Stimulated activated CD8-positive, alpha-beta memory T cell treated with anti-CD3 and anti-CD28 coated beads, Interleukin-4, amount 100 ng/mL, for 48 hours (primary cell): ENCODE measurements around the gene BATF3.
"Not testable (repeated sequence)": the region's sequence is repeated elsewhere in the genome, so short reads cannot be mapped to it uniquely, and the experiment has no call there.

ENCODE experiments used
- DNase-seq: peaks from one replicate; pipeline ENCODE4 v3.0.0-alpha.2; 2020

Gene BATF3

GRCh38 chr1:212699625-212700222, at the start of gene BATF3:
BATF3 (minus strand) TSS chr1:212699840; CDS start chr1:212699762, 78 bp downstream.
- peak; percentile 87 for DNase-seq

GRCh38 chr1:212746546-212746945, 46.9 kb upstream of the BATF3 start:
- no peak for DNase-seq

DNA sequence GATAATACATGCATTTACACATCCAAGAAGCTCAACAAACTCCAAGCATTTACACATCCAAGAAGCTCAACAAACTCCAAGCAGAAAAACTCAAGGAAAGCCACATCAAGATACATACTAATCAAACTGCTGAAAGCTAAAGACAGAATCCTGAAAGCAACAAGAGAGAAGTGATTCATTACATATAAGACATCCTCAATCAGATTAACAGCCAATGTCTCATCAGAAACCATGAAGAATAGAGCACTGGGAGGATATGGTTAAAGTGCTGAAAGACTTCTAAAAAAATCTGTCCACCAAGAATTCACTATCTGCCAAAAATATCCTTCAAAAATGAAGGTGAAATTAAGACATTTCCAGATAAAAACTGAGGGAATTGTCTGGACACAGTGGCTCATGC, 45.7 kb upstream of the BATF3 start:
- DNase-seq, result no peak

DNA sequence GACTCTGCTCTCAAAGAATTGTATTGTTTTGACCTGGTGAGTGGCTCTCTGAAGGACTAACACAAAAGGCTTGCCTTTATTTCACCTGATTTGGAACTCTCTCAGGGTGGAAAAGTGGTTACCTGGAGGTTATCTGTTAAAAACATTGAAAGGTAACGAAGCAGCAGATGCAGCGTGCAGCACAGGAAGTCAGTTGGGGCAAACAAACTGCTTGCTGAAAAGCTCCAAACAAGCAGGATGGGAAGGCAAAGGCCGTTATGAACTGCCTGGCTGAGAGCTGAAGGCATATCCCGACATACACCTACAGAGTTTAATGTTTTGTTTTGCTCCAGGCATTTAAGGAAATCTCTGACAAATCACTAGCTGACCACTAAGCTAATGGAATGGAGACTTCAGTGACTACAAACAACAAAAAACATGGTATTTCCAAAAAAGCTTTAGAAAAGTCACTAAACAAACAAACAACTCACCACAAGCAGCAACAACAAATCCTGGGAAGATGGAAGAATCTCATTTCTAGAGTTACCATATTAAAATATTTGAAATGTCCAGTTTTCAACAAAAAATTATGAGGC, 44.3 kb upstream of the BATF3 start:
- DNase-seq, result no peak

DNA sequence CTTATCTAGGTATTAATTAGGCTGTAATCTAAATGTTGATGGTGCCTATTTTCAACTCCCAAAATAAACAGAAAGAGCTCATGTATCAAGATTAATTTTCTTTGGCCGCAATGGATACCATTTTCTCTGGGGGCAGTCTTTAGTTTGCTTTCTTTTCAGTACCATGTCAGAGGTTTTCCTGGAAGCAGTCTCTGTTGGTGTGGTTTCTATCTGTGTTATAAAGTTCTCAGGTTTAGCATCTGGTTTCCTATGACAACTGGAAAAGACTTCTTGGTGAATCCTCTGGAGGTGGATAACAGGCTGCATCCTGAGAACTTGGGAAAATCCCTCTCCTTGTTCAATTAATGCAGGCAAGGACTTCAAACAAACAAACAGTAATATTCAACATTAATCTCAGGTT, 38.7 kb upstream of the BATF3 start:
- DNase-seq, result no peak

GRCh38 chr1:212737559-212737958, 37.9 kb upstream of the BATF3 start:
- DNase-seq, result no peak

GRCh38 chr1:212733109-212733508, 33.5 kb upstream of the BATF3 start:
- no peak for DNase-seq

DNA sequence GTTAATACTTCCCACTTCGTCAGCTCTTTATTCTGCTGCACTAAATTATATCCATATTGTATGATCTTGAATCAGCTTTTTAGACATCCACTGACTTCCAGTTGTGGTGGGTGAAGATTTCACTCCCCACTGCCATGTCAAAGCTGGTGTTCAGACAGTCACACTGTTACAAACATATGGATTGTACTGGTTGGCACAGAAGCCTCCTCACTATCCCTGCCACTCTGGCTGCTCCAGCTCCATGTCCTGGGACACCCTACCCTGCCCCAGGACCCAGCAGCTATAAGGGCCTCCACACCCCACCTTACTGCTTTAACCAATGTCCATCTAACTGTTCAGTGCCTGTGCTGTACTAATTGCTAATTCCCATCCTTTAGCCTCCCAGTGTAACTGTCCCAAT, 32.0 kb upstream of the BATF3 start:
- DNase-seq, result no peak

DNA sequence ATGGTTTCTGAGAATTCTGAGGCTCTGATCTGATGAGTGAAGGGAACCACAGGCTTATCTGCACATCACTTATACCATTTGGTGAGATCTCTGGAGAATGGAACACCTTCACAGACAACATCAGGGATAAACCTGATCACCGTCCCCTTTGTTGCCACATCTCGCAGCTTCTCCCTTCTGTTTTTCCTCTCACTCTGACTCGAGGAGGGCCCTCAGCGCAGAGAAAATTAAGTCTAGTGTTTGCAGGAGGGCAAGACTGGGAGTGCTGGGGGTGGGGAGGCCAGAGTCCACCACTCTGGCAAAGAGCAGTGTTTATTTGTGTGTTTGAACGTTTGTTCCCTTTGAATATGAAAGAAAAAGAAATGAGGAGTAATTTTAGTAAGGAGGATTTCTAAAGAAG, 29.0 kb upstream of the BATF3 start:
- no peak for DNase-seq

DNA sequence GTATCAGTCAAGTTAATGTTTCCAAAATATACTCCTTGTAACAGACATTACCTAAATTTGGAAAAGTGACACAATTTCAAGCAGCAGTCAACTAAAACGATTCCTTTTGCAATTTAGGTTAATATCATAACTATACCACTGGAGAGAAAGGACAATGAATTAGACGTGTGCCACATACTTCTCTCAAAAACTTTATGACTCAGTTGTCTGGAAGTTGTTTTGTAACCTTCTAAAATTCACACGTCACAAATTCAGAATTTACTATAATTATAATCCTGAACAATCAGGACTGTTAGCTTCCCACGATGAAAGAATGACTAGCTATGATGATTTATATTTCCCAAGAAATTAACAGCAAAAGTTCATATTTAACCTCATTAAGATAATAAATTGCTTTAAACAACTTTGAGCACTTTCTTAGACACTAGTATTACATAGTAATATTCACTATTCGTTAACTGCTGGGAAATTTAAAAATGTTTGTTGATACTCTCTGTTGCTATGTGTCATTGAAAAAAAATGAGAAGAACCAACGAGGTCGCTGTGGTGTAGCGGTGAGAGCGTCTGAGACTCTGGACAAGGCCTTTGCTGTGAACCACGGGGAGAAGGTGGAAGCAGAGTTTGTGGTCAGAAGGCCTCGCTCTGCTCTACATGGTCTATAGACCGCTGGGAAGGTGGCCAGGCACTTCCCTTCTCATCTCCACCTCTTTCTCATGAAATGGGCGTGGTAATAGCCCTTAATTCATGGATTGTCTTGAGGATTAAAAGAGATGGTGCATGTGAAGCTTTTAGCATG, 27.9 kb upstream of the BATF3 start:
- peak; percentile 60 for DNase-seq

DNA sequence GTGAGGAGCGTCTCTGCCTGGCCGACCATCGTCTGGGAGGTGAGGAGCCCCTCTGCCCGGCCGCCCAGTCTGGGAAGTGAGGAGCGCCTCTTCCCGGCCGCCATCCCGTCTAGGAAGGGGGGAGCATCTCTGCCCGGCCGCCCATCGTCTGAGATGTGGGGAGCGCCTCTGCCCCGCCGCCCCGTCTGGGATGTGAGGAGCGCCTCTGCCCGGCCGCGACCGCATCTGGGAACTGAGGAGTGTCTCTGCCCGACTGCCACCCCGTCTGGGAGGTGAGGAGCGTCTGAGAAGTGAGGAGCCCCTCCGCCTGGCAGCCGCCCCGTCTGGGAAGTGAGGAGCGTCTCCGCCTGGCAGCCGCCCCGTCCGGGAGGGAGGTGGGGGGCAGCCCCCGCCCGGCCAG, 25.0 kb upstream of the BATF3 start:
- DNase-seq, result not testable (repeated sequence)

- no peak for DNase-seq
Observed at GRCh38 chr1:212722270-212722957, 22.8 kb upstream of the BATF3 start.

DNA sequence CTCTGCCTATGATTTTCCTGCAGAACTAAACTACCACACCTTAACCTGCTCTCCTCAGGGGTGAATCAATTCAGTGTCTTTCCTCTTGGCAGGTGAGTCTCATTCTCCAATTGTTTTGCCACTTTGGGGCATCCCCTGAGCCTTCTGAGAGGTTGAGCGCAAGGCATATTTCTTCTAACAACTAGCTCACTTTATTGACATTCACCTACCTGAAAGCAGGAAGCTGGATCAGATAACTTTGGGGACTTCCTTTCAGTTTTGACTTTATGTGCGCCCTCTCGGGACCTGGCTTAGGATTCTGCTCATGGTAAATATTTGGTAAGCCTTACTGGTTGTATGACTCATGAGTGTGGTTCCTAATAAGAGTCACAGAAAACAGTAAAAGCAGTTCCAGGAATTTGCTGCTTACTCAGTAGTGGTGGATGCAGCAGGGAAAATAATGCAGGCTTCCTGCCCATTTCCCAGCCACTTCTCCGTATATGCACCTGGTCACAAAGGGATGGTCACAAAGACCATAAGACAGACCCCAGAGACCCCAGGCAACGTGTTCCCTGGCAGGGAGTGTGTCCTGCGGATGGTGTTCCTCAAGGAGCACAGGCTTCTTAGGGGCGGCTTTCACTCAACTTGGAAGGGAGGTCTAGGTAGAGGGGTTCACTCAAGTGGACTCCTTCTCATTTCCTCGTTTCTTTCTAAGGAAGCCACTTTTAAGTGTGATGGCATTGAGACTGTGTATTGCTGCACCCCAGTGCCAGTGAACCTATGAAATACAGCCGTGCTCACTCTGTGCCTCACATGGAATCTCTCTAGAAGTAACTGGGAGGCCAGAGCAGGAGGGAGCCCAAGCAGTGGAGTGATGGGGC, 22.0 kb upstream of the BATF3 start:
- DNase-seq, result peak; percentile 55

DNA sequence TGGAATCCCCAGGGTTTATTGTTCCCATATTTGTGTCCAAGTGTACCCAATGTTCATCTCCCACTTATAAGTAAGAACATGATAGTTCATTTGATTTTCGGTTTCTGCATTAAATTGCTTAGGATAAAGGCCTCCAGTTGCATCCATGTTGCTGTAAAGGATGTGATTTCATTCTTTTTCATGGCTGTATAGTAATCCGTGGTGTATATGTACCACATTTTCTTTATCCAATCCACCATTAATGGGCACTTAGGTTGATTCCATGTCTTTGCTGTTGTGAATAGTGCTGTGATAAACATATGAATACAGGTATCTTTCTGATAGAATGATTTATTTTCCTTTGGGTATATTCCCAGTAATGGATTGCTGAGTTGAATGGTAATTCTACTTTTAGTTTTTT, 20.0 kb upstream of the BATF3 start:
- DNase-seq, result no peak

DNA sequence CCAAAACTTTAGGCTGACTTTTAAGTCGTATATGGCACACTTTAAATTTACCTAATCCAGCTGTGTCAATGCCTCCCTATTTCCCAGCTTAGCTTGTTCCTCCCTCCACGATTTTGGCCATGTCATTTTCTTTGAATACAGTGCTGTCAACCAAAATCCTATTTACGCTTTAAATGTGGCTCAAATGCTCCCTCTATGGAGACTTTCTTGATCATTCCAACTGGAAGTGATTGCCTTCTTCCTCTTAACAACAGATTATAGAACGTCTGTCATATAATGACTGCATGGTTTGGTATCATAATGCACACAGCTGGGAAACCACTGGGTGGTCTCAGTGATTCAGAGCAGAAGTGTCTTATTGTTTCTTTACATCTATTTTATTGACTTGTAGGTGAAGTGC, 18.9 kb upstream of the BATF3 start:
- DNase-seq, result no peak

DNA sequence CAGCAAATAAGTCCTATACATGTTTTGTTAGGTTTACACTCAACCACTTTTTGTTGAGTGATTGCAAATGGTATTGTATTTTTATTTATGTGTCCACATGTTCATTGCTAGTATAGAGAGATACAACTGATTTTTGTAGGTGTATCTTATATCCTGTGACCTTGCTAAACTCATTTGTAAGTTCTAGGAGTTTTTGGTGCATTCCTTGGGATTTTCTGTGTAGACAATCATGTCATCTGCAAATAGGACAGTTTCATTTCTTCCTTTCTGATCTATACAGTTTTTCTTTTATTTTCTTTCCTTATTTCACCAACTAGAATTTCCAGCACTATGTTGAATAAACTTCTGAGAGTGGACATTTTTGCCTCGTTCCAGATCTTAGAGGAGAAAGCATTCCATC, 16.5 kb upstream of the BATF3 start:
- DNase-seq, result no peak

DNA sequence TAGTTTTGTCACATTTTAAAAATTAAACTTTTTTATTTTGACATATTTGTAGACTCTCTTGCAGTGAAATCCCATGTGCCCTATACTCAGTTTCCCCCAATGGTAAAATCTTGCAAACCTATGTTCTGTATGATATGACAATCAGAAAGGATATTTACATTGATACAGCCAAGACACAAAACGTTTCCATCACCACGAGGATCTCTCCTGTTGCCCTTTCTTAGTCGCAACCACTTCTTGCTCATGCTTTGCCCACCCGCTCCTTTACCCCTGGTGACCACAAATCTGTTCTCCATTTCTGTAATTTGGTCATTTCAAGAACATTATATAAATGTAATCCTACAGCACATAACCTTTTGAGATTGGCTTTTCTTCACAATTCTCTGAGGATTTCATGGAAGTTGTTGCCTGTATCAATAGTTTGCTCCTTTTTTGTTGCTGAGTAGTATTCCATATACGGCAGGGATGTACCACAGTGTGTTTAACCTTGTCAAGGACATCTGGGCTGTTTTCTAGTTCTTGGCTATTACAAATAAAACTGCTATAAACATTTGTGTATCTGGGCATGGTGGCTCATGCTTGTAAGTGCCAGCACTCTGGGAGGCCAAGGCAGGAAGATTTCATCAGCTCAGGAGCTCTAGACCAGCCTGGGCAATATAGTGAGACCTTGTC, 14.0 kb upstream of the BATF3 start:
- peak; percentile 49 for DNase-seq

- DNase-seq, result peak; percentile 34
Observed at GRCh38 chr1:212712451-212713303, 13.0 kb upstream of the BATF3 start.

DNA sequence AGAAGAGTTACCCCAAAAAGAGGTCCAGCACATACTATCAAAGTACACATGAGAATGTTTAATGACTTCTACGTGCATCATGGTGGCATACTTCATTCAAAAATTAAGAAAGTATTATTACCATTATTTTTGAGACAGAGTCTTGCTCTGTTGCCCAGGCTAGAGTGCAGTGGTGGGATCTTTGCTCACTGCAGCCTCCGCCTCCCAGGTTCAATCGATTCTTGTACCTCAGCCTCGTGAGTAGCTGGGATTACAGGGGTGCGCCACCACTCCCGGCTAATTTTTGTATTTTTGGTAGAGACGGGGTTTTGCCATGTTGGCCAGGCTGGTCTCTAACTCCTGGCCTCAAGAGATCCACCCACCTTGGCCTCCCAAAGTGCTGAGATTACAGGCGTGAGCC, 12.3 kb upstream of the BATF3 start:
- DNase-seq, result peak; percentile 30

DNA sequence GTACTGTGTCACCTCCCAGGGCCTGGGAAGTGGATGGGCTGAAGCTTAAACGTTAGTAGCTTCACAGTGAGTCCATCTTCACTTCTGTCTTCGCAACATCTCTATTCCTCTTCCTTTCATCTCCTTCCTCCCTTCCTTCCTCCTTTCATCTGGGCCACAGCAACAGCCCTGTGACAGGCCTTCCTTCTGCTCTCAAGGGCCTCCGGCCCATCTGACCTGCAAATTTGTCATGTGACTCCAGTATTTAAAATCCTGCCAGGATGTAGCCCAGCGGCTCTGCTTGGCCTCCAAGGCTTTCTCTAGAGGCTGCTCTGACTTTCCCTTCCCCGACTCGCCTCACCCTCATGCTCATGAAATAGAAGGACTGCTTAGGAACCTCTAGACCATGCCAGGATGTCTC, 10.9 kb upstream of the BATF3 start:
- DNase-seq, result no peak

DNA sequence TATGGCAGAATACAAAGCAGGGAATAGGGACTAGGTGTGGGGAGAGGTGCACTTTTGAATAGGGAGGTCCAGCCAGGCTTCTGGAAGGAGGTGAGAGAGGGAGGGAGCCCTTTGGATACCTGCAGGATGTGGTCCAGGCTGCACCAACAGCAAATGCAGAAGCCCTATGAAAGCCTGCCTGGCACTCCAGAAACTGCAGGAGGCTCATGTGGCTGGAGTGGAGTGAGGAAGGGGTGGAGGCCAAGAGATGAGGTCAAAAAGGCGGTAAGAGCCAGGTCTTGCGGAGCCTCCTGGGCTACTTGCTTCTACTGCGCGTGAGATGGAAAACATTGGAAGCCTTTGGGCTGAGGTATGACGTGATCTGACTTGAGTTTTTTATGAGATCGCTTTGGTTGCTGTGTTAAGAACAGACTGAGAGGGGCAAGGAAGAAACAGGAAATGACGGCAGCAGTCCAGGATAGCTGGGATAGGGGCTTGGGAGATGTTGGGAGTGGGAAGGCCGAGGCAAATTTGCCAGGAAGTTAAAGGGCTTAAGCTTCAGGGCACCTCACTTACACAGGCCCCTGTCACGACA, 4.4 kb upstream of the BATF3 start:
- DNase-seq, result peak; percentile 30
